ENCODE results near the gene GABBR2. TPM values are rescaled to one million over a fixed set of nuclear protein-coding genes. Genes with fewer than 3 reads are reported as not detected.
A peak's percentile ranks its signal among the peaks of the same experiment; 100 is the strongest.

GABBR2 gene
- polyA plus RNA-seq, 4 donors: 0.09 to 1.4 (median 0.71) TPM; not detected in 1

- DNase-seq (no peak), FAIRE-seq (no peak)
- H3K27me3 ChIP-seq (ENCODE audit: control insufficient read depth in 3 of 3, insufficient read depth in 3 of 3, low read length in 3 of 3): no peaks in the 10 kb centered on the region
- no peaks in the 10 kb centered on the region for H3K36me3 ChIP-seq (ENCODE audit: control insufficient read depth in 3 of 3, insufficient read depth in 2 of 3, low read depth in 1 of 3, low read length in 3 of 3)
- WGBS, 3 donors: 51 to 72% (median 59%) methylated on average over 5 of the region's 5 CpGs
- H3K4me3 ChIP-seq (ENCODE audit: low read depth in 1 of 3, low read length in 3 of 3): no peak overlapping the region
- H3K4me1 ChIP-seq (ENCODE audit: control insufficient read depth in 3 of 3, insufficient read depth in 2 of 3, low read depth in 1 of 3, low read length in 2 of 3): no peaks in the 10 kb centered on the region
- H3K27ac ChIP-seq (ENCODE audit: low read depth in 1 of 3, low read length in 2 of 3): no peak overlapping the region
- H3K9me3 ChIP-seq (ENCODE audit: control insufficient read depth in 2 of 2, insufficient read depth in 1 of 2, low read depth in 1 of 2, low read length in 1 of 2): no peaks in the 10 kb centered on the region
Measured at GRCh38 chr9:98318834-98319478, 389.8 kb downstream of the GABBR2 start.

GRCh38 chr9:98318041-98318790, 390.5 kb downstream of the GABBR2 start:
- Histone ChIP-seq H3K27ac (ENCODE audit: low read depth in 1 of 3, low read length in 2 of 3) (no peak overlapping the region), H3K4me1 (ENCODE audit: control insufficient read depth in 3 of 3, insufficient read depth in 2 of 3, low read depth in 1 of 3, low read length in 2 of 3) (no peaks in the 10 kb centered on the region), H3K4me3 (ENCODE audit: low read depth in 1 of 3, low read length in 3 of 3) (no peak overlapping the region), H3K36me3 (ENCODE audit: control insufficient read depth in 3 of 3, insufficient read depth in 2 of 3, low read depth in 1 of 3, low read length in 3 of 3) (no peaks in the 10 kb centered on the region), H3K9me3 (ENCODE audit: control insufficient read depth in 2 of 2, insufficient read depth in 1 of 2, low read depth in 1 of 2, low read length in 1 of 2) (no peaks in the 10 kb centered on the region), H3K27me3 (ENCODE audit: control insufficient read depth in 3 of 3, insufficient read depth in 3 of 3, low read length in 3 of 3) (no peaks in the 10 kb centered on the region)
- WGBS, 3 donors: 87 to 93% (median 89%) methylated on average over 15 to 17 of the region's 17 CpGs
- FAIRE-seq: no peak
- no peak for DNase-seq

GRCh38 chr9:98317134-98317857, 391.4 kb downstream of the GABBR2 start:
- H3K27ac ChIP-seq (ENCODE audit: low read depth in 1 of 3, low read length in 2 of 3): no peak overlapping the region
- no peaks in the 10 kb centered on the region for H3K9me3 ChIP-seq (ENCODE audit: control insufficient read depth in 2 of 2, insufficient read depth in 1 of 2, low read depth in 1 of 2, low read length in 1 of 2)
- 79 to 88% (median 82%) methylated on average over 14 of the region's 14 CpGs for WGBS, 3 donors
- no peak for FAIRE-seq
- no peaks in the 10 kb centered on the region for H3K4me1 ChIP-seq (ENCODE audit: control insufficient read depth in 3 of 3, insufficient read depth in 2 of 3, low read depth in 1 of 3, low read length in 2 of 3)
- DNase-seq: no peak
- H3K27me3 ChIP-seq (ENCODE audit: control insufficient read depth in 3 of 3, insufficient read depth in 3 of 3, low read length in 3 of 3): no peaks in the 10 kb centered on the region
- H3K4me3 ChIP-seq (ENCODE audit: low read depth in 1 of 3, low read length in 3 of 3): no peak overlapping the region
- no peaks in the 10 kb centered on the region for H3K36me3 ChIP-seq (ENCODE audit: control insufficient read depth in 3 of 3, insufficient read depth in 2 of 3, low read depth in 1 of 3, low read length in 3 of 3)

GRCh38 chr9:98316445-98317133, 392.1 kb downstream of the GABBR2 start:
- WGBS, 3 donors: 77 to 91% (median 88%) methylated on average over 9 of the region's 9 CpGs
- H3K27me3 ChIP-seq (ENCODE audit: control insufficient read depth in 3 of 3, insufficient read depth in 3 of 3, low read length in 3 of 3): no peaks in the 10 kb centered on the region
- FAIRE-seq: no peak
- DNase-seq: no peak
- no peak overlapping the region for H3K27ac ChIP-seq (ENCODE audit: low read depth in 1 of 3, low read length in 2 of 3)
- H3K4me1 ChIP-seq (ENCODE audit: control insufficient read depth in 3 of 3, insufficient read depth in 2 of 3, low read depth in 1 of 3, low read length in 2 of 3): no peaks in the 10 kb centered on the region
- no peaks in the 10 kb centered on the region for H3K9me3 ChIP-seq (ENCODE audit: control insufficient read depth in 2 of 2, insufficient read depth in 1 of 2, low read depth in 1 of 2, low read length in 1 of 2)
- H3K4me3 ChIP-seq (ENCODE audit: low read depth in 1 of 3, low read length in 3 of 3): no peak overlapping the region
- H3K36me3 ChIP-seq (ENCODE audit: control insufficient read depth in 3 of 3, insufficient read depth in 2 of 3, low read depth in 1 of 3, low read length in 3 of 3): no peaks in the 10 kb centered on the region

GRCh38 chr9:98315551-98316060, 393.1 kb downstream of the GABBR2 start:
- Histone ChIP-seq H3K4me1 (ENCODE audit: control insufficient read depth in 3 of 3, insufficient read depth in 2 of 3, low read depth in 1 of 3, low read length in 2 of 3) (no peaks in the 10 kb centered on the region), H3K9me3 (ENCODE audit: control insufficient read depth in 2 of 2, insufficient read depth in 1 of 2, low read depth in 1 of 2, low read length in 1 of 2) (no peaks in the 10 kb centered on the region), H3K4me3 (ENCODE audit: low read depth in 1 of 3, low read length in 3 of 3) (no peak overlapping the region), H3K36me3 (ENCODE audit: control insufficient read depth in 3 of 3, insufficient read depth in 2 of 3, low read depth in 1 of 3, low read length in 3 of 3) (no peaks in the 10 kb centered on the region), H3K27me3 (ENCODE audit: control insufficient read depth in 3 of 3, insufficient read depth in 3 of 3, low read length in 3 of 3) (no peaks in the 10 kb centered on the region), H3K27ac (ENCODE audit: low read depth in 1 of 3, low read length in 2 of 3) (no peak overlapping the region)
- FAIRE-seq (no peak), DNase-seq (peak; percentile 74 to 93)
- 30 to 34% (median 33%) methylated on average over 9 of the region's 9 CpGs for WGBS, 3 donors

GRCh38 chr9:98315067-98315453, 393.7 kb downstream of the GABBR2 start:
- WGBS, 3 donors: 60 to 71% (median 69%) methylated on average over 7 of the region's 7 CpGs
- Histone ChIP-seq H3K4me1 (ENCODE audit: control insufficient read depth in 3 of 3, insufficient read depth in 2 of 3, low read depth in 1 of 3, low read length in 2 of 3) (no peaks in the 10 kb centered on the region), H3K36me3 (ENCODE audit: control insufficient read depth in 3 of 3, insufficient read depth in 2 of 3, low read depth in 1 of 3, low read length in 3 of 3) (no peaks in the 10 kb centered on the region), H3K9me3 (ENCODE audit: control insufficient read depth in 2 of 2, insufficient read depth in 1 of 2, low read depth in 1 of 2, low read length in 1 of 2) (no peaks in the 10 kb centered on the region), H3K27ac (ENCODE audit: low read depth in 1 of 3, low read length in 2 of 3) (no peak overlapping the region), H3K4me3 (ENCODE audit: low read depth in 1 of 3, low read length in 3 of 3) (no peak overlapping the region), H3K27me3 (ENCODE audit: control insufficient read depth in 3 of 3, insufficient read depth in 3 of 3, low read length in 3 of 3) (no peaks in the 10 kb centered on the region)
- FAIRE-seq (no peak), DNase-seq (no peak)

GRCh38 chr9:98314381-98315066, 394.2 kb downstream of the GABBR2 start:
- FAIRE-seq (no peak), DNase-seq (peak in 1 of 2 donors; percentile 34)
- no peaks in the 10 kb centered on the region for H3K9me3 ChIP-seq (ENCODE audit: control insufficient read depth in 2 of 2, insufficient read depth in 1 of 2, low read depth in 1 of 2, low read length in 1 of 2)
- no peaks in the 10 kb centered on the region for H3K4me1 ChIP-seq (ENCODE audit: control insufficient read depth in 3 of 3, insufficient read depth in 2 of 3, low read depth in 1 of 3, low read length in 2 of 3)
- H3K36me3 ChIP-seq (ENCODE audit: control insufficient read depth in 3 of 3, insufficient read depth in 2 of 3, low read depth in 1 of 3, low read length in 3 of 3): no peaks in the 10 kb centered on the region
- no peak overlapping the region for H3K4me3 ChIP-seq (ENCODE audit: low read depth in 1 of 3, low read length in 3 of 3)
- no peaks in the 10 kb centered on the region for H3K27me3 ChIP-seq (ENCODE audit: control insufficient read depth in 3 of 3, insufficient read depth in 3 of 3, low read length in 3 of 3)
- WGBS, 3 donors: 56 to 67% (median 63%) methylated on average over 6 of the region's 6 CpGs
- no peak overlapping the region for H3K27ac ChIP-seq (ENCODE audit: low read depth in 1 of 3, low read length in 2 of 3)
